ENCODE data around the gene SYNE2.
"Not testable (repeated sequence)": the region's sequence is repeated elsewhere in the genome, so short reads cannot be mapped to it uniquely, and the experiment has no call there.

SYNE2 gene

DNA sequence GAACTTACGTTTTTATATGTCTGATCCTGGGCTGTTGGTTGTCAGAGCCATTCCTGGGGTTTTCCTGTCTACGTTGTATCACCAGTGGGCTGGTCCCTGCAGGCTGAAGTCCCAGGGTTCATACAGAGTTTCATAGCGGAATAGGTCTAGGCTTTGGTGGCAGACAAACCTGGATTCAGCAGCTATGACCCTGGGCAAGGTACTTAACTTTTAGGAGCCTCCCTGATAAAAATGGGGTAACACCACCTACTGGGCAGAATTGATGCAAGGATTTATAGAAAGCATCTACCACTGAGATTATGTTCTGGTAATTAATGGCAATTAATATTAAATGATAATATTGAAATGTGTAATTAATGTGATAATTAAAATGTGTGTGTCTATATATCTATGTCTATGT, 141.2 kb downstream of the SYNE2 start:
- no peak for DNase-seq
- intact Hi-C loops (cut with DNase I), result no loop called here

DNA sequence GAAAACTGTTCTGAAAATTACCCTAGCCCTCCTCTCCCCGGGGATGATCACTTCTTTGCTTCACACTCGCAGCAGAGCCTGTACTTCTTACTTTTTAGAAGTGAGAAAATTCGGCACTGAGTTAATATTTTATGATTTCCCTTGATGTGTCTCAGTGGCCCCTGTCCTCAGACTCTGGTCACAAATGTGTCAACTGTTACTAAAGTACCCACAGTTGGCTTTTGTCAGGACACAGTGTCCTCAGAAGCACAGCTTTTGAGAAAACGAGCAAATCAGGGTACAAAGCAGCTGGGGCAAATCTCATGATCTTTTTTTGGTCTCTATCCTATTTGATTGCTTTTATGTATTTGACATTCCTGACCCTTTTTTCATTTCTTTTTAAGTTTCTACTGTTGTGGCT, 142.5 kb downstream of the SYNE2 start:
- intact Hi-C loops (cut with DNase I), result no loop called here
- DNase-seq, result no peak

DNA sequence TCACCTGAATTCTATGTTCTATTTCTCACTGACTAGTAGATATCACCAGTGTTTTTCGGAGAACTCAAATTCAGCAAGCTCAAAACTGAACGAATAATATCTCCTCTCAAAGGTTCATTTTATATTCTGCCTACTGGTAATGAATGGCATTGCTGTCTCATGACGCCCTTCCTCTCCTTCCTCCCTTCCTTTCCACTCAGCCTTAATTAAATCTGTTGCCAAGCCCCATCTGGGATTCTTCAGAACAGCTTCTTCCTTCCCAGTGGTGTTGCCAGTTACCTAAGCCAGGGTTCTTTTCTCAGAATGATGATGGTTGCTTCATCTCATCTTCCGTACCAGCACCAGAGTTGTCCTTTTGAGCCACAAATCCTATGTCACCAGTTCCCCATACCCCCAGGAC, 143.2 kb downstream of the SYNE2 start:
- intact Hi-C loops (cut with DNase I), result no loop called here
- no peak for DNase-seq

DNA sequence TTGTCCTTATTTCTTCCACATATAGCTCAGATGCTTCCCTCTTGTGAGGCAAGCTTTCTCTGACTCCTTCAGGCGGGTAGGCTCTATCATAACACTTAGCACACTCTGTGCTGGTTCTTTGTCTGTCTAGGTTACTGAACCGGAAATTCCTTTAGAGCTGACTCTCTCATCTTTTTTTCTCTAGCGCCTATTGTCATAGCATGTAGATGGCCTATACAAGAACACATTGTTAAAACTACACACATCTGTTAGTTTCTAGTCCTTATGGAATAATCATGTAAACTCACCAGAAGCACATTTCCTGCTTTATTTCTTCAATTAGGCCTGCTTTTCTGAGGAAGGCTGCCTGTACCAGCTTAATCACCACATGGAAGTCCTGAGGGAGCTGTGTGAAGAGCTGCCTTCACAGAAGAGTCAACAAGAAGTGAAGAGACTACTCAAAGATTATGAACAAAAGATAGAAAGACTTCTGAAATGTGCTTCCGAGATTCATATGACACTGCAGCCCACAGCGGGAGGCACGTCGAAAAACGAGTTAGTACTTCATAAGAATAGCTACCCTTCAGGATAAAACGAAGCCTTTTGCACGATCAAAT, 143.9 kb downstream of the SYNE2 start:
- intact Hi-C loops (cut with DNase I), result no loop called here
- no peak for DNase-seq

DNA sequence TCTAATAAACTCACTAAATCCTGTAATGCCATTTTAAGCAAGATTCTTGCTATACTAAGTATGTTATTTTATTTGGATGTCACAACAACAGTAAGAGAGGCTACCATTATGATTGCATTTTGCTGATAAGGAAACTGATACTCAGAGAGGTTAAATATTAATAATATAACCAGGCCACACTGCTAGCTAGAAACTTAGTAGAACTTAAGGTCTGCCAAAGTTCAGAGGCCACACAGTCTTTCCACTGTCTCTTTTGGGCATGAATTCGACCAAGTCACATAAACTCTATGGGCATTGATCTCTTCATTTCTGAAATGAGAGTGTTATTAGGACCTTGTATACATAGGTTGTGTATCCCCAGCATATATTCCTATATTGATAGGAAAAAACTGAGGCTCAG, 147.9 kb downstream of the SYNE2 start:
- DNase-seq, result no peak
- intact Hi-C loops (cut with DNase I), result no loop called here

DNA sequence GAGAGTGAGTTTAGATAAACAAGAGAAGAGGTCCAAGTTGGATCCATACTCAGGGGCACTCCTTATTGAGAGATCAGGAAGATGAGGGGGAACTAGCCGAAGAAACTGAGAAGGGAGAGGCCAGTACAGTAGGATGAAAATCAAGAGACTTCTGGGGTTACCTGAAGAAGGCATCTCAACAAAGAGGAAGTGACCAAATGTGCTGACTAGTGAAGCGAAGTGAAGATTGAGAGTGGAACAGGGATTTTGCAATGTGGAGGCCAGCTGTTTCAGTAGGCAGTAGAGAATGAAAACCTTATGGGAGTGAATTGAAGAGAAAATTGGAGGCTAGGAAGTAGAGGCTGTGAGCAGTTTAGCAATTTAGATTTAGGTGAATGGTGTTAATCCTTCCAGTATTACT, 153.0 kb downstream of the SYNE2 start:
- intact Hi-C loops (cut with DNase I), result no loop called here
- no peak for DNase-seq

DNA sequence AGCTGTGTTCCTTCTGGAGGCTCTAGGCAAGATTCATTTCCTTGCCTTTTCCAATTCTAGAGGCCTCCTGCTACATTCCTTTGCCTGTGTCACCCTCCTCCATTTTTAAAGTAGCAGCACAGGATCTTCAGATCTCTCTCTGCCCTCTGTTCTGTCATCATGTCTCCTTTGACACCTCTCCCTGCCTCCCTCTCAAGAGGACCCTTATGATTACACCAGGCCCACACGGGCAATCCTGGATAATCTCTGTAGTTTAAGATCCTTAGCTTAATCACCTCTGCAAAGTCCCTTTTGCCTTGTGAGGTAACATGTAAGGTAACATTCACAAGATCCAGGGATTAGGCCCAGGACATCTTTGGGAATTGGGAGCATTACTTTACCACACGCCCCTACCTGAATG, 155.2 kb downstream of the SYNE2 start:
- intact Hi-C loops (cut with DNase I), result no loop called here
- DNase-seq, result no peak

DNA sequence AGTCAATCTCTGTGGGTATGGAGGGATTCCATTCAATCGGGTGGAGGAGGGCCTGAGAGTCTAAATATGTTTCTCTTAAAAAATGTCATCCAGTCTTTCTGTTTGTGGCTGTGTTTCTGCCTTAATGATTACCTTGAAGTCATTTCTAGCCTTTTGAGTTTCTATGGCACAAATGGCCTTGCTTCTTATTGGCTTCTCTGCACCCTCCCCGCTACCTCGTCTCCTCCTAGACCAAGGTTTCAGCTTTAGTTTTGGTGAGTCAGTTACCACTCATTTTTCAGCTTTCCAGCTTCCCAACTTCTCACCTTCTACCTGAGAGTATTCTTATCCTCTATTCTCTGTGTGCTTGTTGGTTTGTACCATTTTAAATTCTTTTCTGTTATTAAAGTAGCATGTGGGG, 159.2 kb downstream of the SYNE2 start:
- DNase-seq, result no peak
- intact Hi-C loops (cut with DNase I), result no loop called here

DNA sequence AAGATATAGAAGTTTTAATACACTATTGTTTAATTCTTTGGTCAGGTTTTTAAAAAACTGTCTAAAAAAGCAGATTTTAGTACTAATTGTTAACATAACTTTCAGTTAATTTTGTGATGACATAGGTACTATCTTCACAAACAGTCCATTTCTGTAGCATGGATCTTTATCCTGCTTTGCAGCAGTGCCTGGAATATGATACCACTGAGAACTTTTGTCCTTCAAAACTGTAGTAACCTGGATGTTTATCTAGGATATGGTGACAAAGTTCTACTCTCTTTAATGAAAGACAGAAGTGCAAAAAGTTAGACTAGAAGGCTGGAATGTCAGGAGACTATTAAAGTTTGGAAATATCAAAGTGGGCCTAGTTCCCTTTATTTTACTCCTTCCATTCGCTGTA, 159.9 kb downstream of the SYNE2 start:
- intact Hi-C loops (cut with DNase I), result no loop called here
- no peak for DNase-seq

DNA sequence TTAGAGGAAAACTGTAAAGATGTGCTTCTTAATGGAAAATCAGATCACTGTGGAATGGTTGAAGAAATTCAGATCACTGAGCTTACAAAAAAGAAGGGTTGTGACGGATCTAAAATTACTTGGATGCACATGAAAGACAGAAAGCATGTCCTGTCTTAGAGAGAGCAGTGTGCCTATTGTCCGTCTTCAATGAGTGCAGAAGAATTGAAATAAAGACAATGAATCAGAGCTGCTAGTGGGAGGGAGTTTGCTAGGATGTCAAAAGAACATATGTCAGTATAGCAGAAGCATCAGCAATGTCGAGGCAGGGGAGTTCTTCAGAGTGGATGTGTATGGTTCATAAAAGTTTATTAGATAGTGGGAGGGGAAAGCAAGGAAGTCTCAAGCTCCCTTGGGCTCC, 172.7 kb downstream of the SYNE2 start:
- intact Hi-C loops (cut with DNase I), result no loop called here
- no peak for DNase-seq

DNA sequence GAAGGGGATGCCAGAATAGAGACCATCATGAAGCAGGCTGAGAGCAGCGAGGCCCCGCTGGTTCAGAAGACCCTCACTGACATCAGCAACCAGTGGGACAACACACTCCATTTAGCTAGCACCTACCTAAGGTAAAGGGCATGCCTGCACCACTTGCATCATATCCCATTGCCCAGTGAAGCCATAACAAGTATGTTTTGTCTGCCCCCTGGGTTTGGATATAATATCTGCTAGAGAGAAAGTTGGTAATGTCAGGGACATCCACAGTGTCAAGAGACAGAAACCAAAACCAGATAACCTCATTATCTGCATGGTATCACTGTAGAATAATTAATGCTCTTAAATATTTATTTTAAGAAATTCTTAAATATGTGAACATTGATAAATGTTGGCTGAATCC, 173.8 kb downstream of the SYNE2 start:
- DNase-seq, result no peak
- intact Hi-C loops (cut with DNase I), result no loop called here

DNA sequence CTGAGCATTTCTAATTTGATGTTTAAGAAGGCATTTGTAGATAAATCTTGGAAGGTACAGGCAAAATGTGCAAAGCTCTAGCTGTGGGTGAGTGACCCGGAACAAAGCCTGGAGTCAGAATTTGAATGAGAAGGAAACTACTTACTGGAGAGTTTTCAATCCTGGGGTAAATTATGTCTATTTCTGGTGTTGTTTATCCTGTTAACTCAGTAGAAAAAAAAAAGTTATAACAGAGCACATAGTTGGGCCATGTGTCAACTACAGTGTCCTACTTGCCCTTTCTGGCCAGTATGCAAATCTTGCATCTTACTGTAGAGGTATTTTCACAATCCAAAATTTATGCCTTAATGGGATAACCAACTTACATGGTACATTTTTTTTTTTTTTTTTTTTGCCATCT, 182.3 kb downstream of the SYNE2 start:
- intact Hi-C loops (cut with DNase I), result no loop called here
- DNase-seq, result no peak

DNA sequence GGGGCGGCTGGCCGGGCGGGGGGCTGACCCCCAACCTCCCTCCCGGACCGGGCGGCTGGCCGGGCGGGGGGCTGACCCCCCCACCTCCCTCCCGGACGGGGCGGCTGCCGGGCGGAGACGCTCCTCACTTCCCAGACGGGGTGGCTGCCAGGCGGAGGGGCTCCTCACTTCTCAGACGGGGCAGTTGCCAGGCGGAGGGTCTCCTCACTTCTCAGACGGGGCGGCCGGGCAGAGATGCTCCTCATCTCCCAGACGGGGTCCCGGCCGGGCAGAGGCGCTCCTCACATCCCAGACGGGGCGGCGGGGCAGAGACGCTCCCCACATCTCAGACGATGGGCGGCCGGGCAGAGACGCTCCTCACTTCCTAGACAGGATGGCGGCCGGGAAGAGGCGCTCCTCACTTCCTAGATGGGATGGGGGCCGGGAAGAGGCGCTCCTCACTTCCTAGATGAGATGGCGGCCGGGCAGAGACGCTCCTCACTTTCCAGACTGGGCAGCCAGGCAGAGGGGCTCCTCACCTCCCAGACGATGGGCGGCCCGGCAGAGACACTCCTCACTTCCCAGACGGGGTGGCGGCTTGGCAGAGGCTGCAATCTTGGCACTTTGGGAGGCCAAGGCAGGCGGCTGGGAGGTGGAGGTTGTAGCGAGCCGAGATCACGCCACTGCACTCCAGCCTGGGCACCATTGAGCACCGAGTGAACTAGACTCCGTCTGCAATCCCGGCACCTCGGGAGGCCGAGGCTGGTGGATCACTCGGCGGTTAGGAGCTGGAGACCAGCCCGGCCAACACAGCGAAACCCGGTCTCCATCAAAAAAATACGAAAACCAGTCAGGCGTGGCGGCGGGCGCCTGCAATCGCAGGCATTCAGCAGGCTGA, 185.3 kb downstream of the SYNE2 start:
- intact Hi-C loops (cut with DNase I); DNase-seq: not testable (repeated sequence)

DNA sequence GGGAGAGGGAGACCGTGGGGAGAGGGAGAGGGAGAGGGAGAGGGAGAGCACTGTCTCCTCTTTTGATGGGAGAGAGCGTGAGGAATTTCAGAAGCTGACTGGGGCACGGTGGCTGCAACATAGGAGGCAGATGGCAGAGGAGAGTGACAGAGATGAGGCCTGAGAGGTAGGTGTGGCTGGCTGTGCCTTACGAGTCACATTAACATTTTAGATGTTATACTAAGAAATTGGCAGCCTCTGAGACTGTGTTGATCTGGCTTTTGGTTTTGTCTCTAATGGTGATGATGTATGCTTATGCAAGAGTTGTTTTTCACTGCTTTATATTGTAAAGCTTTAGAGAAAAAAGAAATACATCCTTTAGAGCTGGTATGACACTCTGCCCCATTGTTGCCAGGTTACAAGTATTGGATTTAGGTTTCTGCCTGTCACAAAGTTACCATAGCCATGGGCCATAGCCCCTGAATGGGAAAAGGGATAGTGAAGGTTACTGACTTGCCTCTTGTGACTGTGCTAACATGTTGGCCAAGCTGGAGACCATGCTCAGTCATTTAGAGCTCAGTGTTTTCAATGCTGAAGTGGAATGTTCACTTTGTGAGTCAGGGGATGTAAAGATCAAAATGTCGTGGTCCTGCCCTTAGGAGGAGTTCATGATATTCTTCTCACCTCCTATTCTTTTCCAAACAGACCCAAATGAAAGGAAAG, 186.2 kb downstream of the SYNE2 start:
- no peak for DNase-seq
- intact Hi-C loops (cut with DNase I), result no loop called here

DNA sequence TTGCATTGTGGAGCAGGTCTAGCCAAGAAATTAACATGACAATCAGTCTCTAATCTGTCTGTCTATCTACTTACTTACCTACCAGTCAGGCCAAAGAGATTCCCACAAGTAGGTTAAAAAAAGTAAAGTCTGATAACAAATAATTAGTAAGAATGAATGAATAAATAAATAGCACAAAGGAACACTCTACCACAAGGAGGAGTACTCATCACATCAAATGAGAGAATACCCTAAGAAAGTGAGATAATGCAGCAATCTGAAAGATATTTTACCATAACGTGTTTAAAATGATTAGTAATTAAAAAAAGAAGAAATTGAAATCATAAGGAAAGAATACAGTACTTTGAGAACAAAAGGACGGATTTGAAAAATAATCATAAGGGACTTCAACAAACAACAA, 187.2 kb downstream of the SYNE2 start:
- intact Hi-C loops (cut with DNase I), result no loop called here

DNA sequence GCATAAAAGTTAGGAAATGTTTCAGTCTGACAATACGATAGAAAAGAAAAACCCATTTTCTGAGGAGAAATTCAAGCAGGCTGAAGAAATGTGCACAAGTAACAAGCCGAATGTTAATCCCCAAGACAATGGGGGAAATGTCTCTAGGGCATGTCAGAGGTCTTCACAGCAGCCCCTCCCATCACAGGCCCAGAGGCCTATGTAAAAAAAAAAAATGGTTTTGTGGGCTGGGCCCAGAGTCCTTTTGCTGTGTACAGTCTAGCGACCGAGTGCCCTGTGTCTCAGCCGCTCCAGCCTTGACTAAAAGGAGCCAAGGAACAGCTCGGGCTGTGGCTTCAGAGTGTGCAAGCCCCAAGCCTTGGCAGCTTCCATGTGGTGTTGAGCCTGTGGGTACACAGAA, 190.5 kb downstream of the SYNE2 start:
- intact Hi-C loops (cut with DNase I); DNase-seq: not testable (repeated sequence)

More for the DNA sequence above, 187.2 kb downstream of the SYNE2 start:
- no peak for DNase-seq

DNA sequence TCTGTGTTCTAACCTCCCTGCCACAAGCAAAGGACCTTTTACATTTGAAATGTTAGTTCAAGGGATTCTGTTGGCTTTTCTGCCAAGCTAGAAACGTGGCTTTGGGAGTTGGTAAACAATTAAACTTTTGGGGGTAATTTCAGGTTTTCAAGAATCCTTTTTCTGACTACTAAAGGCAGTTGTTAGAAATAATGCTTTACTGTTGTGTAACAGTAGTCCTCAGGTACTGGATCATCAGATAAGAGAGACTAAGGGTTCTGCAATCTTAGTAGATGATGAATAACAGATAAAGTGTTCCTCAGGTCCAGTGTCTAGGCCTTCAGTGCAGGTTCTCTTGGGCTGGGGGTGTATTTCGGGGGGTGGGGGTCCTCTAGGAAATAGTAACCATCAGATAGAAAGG, 192.3 kb downstream of the SYNE2 start:
- intact Hi-C loops (cut with DNase I), result no loop called here
- DNase-seq, result no peak

DNA sequence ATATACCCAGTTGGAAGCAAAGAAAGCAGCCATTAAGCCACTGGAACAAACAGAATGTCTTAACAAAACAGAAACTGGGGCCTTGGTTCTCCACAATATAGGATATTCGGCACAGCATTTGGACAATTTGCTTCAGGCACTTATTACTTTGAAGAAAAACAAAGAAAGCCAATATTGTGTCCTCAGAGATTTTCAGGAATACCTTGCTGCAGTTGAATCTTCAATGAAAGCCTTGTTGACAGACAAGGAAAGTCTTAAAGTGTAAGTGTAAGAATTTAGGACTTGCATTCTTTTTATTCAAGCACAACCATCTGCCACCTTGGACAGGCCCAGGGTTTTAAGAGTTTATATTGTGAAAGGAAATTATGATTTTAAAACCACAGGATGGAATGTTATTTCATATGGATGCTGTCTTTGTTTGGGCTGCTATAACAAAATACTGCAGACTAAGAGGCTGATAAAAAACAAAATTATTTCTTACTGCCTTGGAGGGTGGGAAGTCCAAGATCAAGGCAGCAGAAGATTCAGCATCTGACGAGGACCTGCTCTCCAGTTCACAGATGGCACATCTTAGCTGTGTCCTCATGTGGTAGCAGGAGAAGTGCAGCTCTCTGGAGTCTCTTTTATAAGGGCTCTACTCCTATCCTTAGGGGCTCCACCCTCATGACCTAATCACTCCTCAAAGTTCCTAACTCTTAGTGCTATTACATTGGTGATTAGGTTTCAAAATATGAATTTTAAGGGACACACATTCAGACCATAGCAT, 197.0 kb downstream of the SYNE2 start:
- intact Hi-C loops (cut with DNase I), result no loop called here
- no peak for DNase-seq
